AG09319 (cell line): ENCODE results near the gene MAST4.

Experiments used
- DNase-seq: peaks from one replicate; pipeline ENCODE4 v3.0.0-alpha.2; 2010; ENCODE audit warnings: low read depth; ENCODE audit errors: extremely low read depth
- CTCF ChIP-seq: IDR thresholded peaks from 2 replicates; pipeline ENCODE4 v1.5.1; 2011; ENCODE audit warnings: low read depth, mild to moderate bottlenecking, inconsistent platforms, low read length, moderate library complexity

Gene MAST4

GRCh38 chr5:67058998-67059743 is 463.0 kb downstream of the MAST4 start:
- no peak for DNase-seq
- no peak for TF ChIP-seq CTCF

GRCh38 chr5:67059744-67060490 is 463.7 kb downstream of the MAST4 start:
- TF ChIP-seq CTCF: no peak
- no peak for DNase-seq

GRCh38 chr5:67061511-67061910 is 465.3 kb downstream of the MAST4 start:
- no peak for TF ChIP-seq CTCF
- no peak for DNase-seq

GRCh38 chr5:67063055-67063454 is 466.9 kb downstream of the MAST4 start:
- no peak for TF ChIP-seq CTCF
- DNase-seq: no peak

- no peak for TF ChIP-seq CTCF
- DNase-seq: no peak
These were observed 467.6 kb downstream of the MAST4 start for GRCh38 chr5:67063791-67064190.

- no peak for TF ChIP-seq CTCF
- no peak for DNase-seq
These were observed 469.0 kb downstream of the MAST4 start for GRCh38 chr5:67065237-67065636.

GRCh38 chr5:67065696-67066095 is 469.5 kb downstream of the MAST4 start:
- TF ChIP-seq CTCF: no peak

More at GRCh38 chr5:67065696-67066095, 469.5 kb downstream of the MAST4 start:
- no peak for DNase-seq
